GM21367 (cell line): ENCODE data around the gene PRR16.
A peak's percentile ranks its signal among the peaks of the same experiment; 100 is the strongest.
"Not testable (repeated sequence)": the region's sequence is repeated elsewhere in the genome, so short reads cannot be mapped to it uniquely, and the experiment has no call there.

Experiments
- ATAC-seq: cut with Tn5 transposase; IDR thresholded peaks from one replicate; pipeline ENCODE4 v1.9.1; 2021; ENCODE audit not compliant: unreplicated experiment

The PRR16 gene

DNA sequence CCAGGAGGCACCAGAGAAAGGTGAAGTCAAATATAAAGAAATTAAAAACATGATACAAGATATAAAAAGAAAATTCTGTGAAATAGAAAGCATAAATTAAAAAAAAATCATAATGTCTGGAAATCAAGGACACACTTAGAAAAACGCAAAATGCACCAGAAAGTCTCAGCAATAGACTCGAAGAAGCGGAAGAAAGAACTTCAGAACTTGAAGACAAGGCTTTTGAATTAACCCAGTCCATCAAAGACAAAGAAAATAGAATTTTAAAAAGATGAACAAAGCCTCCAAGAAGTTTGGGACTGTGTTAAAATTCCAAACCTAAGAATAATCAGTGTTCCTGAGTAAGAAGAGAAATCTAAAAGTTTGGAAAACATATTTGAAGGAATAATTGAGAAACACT lies 168.3 kb downstream of the PRR16 start:
- ATAC-seq, result no peak

DNA sequence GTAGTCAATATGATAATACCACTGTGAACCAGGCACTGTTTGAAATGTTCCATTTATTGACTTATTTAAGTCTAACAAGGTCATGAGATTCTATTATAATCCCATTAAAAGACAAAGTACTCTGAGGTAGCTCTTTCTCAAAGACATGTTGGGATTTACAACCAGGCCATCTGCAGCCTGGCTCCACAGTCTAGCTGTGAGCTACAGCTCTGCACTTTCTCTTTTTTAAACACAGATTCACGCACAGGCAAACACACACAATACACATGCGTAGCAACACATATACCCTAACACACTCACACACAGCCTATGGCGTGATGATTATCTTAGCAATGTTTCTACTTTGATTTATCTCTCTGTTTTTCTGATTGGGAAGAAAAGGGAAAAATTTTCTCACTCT lies 174.3 kb downstream of the PRR16 start:
- ATAC-seq, result no peak

DNA sequence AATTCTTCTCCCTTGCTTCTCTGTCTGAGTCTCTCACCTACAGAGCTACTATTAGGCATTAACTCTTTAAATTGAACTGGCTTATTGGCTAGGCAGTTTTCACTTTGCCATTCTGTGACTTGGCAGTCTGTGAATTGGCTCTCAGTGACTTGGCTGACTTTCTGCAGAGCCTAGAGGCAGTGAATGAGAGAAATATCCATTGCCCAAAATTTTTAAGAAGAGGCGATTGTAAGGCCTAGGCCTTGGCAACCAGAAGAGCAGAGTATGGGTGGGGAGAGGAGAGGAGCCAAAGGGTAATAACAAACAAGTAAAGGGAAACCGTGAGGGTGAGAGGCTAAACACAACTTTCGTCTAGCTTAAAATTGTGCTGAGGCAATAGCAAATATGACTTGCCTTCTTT lies 176.7 kb downstream of the PRR16 start:
- no peak for ATAC-seq

DNA sequence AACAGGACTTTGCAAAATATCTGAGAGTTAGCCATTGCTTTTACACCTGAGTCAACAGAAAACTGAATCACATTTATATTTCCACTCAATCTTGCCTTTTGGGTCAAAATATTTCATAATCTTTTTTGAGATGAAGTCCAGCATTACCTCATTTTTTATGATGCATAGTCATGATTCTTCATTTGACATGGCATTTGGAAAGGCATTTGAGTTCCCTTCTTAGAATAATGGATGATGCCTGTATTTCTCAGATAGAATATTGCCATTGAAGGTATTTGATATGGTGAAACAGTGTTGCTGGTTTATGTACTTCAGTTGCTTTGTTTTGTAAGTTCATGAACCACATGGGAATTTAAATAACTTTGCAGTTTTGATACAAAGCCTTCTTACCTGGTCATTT lies 180.4 kb downstream of the PRR16 start:
- ATAC-seq, result no peak

DNA sequence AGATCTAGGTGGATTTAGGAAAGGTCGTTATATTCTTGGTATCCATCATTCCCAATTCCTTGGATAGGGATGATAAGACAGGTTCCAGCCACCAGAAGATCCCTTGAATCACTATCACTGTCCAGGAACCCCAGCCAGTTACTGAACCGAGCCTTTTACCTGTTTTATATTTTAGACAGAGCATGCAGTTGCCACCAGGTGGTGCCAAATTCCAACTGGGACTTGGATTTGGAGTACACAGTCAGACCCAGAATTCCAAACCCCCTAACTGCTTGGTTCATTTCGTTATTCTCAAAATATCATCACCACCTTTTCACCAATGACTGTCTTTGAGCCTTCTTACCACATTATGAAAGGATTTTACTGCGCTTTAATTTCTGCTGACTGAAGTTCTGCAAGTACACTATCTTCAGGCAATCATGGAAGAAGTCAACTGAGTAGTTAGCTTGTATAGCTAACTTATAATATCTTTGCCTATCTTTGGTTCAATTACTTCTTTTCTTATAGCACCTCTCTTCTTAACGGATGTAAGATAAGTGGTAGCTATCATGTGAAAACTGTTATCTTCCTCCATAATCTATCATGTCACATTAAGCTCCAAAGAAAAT lies 191.8 kb downstream of the PRR16 start:
- ATAC-seq, result peak; percentile 50

DNA sequence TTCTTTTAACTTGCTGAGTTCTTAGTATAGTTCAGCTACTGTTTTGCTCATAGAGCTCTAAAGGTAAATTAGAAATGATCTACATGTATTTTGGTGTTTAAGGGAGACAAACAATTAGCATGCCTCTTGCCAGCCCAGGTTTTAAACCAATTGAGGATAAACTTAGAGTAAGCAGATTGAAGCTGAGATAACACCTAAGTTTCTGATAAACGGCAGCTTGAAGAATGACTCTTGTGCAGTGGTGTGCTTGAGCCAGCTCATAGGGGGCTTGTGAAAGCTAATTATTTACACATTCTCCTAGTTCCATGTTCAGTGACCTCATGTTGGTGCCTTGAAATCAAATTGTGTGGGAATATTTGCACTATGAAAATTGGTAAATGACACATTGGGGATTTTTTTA lies 193.0 kb downstream of the PRR16 start:
- no peak for ATAC-seq

DNA sequence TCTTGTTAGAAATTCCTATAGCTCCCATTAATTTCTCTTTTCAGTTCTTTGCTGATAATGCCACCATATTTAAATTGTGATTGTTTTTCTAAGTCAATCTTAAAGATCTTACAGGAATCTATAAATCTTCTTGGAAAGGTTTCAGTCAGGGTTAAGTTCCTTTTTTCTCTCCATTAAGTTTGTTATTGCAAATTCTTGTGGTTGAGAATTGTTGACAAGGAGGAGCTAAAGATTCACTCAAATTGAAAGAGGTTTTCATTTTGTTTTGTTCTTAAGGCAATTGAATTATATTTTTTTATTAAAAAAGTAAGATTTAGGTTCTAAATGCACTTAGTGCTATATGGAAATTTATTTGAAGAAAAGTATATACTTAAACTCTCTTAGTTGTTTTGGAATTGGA lies 213.4 kb downstream of the PRR16 start:
- ATAC-seq, result no peak

DNA sequence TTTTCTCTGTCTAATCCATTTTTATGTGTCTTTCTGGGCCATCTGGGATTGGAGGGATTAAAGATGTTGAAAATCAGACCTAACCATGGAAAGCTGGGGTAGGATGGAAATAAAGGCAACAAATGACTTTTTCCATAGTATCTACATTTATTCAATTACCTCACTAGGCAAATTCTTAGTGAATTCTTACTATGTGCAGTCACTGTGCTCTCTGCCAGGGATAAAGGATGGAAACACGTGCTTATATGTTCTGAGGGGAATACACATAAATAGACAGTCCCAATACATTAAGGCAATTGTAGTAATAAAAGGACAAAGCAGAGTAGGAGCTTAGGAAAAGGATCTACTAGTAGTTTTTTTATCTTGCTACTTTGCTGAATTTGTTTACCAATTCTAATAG lies 214.2 kb downstream of the PRR16 start:
- no peak for ATAC-seq

DNA sequence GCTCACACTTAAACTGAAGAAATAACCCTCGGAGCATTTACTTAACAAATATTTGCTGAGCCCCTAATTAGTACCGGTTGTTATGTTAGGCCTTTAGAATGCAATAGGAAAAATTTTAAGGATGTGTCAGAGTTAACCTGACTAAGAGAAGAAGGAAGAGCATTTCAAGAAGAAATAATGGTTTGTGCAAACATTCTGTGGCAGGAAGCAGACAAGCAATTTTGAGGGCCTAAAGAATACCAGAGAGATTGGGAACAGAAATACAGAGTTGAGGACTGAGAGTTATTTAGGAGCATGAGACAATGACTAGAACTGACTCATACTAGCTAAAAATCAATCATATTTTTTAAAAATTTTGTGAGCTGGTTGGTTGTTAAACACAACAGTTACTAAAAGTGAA lies 218.8 kb downstream of the PRR16 start:
- no peak for ATAC-seq

DNA sequence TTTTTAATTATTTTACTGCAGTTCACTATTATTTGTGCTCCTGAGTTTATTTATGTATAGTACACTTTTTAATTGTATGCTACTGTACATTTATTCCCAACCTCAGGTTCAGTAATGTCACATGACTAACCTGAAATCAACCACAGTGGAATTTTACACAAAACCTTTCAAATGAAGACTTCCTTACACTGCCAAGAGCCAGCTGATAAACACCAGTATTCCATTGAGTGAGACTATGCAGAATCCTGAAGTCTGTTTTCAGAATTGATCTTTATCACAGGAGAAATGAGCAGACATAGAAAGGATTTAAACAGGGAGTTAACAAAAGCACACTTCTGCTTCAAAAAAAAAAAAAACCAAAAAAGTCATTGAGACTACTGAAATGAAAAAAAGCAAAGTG lies 219.5 kb downstream of the PRR16 start:
- ATAC-seq, result no peak

DNA sequence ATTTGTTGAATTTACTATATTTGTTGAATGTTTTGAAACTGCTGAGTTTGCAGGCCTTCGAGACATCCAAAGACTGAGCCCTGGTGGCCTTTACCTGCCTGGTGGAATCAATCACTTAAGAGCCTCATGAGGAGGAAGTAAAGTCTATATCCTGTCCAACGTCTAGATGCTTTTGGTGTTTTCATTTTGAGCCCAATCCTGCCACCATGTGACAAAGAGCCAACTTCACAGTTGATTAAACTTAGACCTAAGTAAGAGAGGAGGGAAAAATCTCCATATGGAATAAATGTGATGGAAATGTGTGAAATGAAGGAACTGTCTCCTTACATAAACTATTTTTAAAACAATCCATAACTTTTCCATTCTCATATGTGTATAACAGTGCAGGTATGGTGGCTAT lies 220.1 kb downstream of the PRR16 start:
- ATAC-seq, result no peak

DNA sequence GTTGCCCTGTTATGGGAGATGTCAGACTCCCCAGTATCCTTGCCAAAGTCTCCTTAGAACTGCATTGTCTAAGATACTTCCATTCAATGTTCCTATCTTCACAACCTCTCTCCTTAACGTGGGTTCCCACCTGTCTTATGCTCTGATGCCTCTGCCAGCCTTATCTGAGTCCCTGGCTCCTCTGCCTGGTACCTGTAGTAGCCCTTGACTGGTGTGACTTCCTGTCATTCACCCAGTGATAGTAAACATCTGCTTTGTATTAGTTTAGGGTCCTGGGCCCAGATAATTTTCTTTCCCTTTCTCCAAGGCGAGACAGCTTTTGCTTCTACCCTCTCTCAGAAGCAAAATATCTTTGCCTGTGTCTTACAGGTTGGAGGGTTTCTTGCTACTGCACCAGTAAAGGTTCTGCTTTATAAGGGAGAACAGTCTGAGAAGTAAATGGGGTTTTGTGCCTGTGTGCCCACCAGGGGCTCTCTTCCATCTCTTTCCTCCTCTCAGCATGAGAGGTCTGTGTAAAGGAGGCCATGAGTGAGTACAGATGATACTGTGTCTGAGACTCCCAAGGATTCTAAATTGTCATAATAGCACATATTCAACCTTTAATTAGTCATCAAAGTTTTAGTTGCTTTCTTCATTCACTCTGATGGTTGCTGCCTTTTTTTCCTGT lies 220.8 kb downstream of the PRR16 start:
- ATAC-seq, result no peak

DNA sequence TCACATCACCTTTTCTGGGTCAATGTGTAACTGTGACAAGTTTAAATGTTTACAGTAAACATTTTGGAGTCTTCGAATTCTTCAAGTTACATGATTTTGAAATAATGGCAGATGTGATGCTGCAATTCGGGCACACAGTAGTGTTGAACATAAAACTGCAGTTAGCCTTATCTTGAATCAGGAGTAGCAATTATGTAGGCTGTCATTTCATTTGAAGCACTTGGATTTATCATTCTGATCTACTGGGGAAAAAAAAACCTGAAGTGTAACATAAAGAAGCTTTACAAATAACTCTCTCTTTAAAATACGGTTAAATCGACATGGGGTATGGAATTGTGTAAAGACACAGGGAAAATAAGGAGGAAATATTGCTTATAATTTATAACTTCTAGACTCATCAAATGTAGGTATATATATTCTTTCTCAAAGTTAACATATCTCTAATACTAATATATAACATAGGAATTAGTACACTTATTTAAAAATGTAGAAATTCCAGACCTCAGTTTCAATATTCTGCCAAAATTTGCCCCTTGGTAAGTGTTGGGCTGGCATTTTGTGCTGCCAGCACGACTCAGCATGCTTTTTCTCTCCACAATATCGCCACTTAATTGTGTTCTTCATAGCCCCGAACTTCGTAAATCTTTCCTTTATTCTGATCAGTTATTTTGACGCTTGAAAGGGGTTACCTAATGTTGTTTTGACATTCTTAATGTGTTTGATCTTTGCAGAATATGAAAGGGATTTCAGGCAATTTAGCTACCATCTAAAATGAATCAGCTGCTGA lies 226.7 kb downstream of the PRR16 start:
- ATAC-seq, result no peak

DNA sequence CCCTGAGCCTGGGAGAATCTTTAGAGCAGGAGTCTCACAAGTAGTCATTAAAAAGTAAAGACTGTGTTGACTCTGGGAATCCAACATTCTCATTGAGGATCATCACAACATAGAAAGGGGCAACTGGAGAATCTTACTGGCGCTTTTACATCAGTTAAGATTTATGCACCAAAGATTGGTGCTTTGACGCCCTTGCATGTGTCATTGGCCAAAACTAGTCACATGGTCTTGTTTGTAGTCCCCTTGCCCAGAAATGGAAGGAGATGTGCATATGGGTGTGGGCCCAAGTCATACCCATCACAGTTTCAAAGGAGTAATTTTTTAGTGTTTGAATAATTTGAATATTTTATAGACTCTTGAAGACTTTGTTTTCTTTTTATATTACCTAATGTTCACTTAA lies 228.2 kb downstream of the PRR16 start:
- no peak for ATAC-seq

DNA sequence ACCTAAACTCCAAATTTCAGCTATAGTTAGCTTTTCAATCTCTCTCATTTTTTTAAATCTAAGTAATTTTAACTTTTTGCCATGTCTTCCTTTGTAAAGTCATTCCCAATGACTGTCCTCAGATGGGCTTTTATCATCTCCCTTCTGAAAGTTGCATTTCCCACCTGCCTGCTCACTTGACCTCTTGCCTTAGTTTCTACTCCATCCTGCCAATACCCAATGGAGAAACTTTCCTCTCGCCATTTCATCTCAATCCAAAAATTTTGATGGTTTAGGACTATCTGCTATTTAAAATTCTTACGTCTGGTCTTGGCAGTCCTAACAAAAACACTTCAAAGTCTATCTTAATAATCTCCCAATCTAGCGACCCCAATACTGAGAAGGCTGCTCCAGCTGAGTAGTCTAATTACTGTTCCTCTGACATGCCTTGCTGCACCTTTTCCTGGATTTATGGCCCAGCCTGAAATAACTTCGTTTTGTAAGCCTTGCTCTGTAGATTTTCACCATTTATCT lies 231.3 kb downstream of the PRR16 start:
- no peak for ATAC-seq

DNA sequence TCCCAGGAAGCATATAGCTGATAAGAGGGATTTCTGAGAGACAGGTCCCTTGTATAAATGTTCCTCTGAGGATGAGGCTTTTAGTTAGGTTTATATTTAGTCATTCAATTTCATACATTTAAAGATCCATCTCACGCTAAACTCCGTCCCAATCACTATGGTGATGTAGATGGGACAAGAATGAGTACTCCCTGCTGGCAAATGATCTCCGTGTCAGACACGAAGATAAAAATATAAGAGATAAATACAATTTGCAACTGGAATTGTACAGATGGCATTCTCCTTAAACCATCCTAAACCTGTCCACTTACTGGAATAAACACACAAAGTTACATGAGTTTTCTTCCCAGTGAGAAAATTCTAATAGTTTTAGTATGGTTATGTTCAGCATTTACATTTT lies 233.0 kb downstream of the PRR16 start:
- no peak for ATAC-seq

DNA sequence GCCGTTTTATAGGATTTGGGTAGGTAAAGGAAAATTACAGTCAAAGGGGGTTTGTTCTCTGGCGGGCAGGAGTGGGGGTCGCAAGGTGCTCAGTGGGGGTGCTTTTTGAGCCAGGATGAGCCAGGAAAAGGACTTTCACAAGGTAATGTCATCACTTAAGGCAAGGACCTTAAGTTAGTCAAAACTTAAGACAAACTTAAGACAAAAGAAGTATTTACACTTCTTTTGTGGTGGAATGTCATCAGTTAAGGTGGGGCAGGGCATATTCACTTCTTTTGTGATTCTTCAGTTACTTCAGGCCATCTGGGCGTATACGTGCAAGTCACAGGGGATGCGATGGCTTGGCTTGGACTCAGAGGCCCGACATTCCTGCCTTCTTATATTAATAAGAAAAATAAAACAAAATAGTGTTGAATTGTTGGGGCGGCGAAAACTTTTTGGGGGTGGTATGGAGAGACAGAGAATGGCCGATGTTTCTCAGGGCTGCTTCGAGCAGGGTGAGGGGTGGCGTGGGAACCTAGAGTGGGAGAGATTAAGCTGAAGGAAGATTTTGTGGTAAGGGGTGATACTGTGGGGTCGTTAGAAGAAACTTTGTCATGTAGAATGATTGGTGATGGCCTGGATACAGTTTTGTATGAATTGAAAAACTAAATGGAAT lies 233.7 kb downstream of the PRR16 start:
- not testable (repeated sequence) for ATAC-seq

DNA sequence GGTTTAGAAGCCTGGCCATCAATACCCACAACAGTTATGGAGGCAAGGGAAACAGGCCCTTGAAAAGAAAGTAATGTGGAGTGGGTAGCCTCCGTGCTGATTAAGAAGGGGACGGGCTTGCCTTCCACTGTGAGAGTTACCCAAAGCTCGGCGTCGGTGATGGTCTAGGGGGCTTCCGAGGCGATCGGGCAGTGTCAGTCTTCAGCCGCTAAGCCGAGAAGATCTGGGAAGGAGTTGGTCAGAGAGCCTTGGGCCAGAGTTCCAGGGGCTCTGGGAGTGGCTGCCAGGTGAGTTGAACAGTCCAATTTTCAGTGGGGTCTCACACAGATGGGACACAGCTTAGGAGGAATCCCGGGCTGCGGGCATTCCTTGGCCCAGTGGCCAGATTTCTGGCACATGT lies 236.6 kb downstream of the PRR16 start:
- not testable (repeated sequence) for ATAC-seq

DNA sequence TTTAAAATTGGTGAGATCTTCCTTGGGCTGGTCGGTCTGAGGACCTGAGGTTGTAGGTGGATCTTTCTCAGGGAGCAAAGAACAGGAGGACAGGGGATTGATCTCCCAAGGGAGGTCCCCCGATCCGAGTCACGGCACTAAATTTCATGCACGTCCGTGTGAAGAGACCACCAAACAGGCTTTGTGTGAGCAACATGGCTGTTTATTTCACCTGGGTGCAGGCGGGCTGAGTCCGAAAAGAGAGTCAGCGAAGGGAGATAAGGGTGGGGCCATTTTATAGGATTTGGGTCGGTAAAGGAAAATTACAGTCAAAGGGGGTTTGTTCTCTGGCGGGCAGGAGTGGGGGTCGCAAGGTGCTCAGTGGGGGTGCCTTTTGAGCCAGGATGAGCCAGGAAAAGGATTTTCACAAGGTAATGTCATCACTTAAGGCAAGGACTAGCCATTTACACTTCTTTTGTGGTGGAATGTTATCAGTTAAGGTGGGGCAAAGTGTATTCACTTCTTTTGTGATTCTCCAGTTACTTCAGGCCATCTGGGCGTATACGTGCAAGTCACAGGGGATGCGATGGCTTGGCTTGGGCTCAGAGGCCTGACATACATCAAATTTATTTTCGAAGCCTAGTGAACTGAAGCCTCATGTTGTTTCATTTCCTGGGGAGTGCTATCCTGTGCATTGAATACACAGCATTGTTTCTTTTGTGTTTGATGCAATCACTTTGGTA lies 238.9 kb downstream of the PRR16 start:
- ATAC-seq, result not testable (repeated sequence)

DNA sequence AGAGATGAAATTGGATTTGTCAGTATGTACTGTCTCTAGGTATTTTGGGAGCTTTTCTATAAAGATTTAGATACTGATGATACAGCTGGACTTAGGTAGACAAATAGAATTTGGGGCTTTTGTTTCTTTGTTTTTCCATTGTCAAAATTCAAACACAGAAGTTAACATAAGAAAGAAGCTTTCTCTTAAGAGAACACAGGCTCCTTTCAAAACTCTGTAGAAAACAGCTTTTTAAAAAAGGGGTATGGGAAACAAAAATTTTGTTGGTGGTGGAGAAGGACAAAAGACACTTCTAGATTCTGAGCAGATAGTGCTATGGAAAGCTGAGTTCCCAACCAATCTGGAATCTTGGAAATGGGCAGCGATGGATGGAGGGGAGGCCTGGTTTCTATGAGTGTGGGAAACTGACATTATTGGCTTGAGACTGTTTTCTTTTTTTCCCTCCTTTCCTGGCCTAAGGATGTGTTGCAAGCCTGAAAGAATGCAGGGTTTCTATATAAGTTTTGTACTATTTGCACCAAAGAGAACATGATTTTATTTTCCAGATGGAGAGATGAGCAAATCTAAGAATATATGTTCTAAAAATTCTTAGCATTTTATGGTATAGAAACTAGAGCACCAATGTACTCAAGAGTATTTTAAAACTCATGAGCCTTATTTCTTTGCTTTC lies 240.0 kb downstream of the PRR16 start:
- no peak for ATAC-seq
